ENCODE measurements around the gene ZRANB1.

DNA sequence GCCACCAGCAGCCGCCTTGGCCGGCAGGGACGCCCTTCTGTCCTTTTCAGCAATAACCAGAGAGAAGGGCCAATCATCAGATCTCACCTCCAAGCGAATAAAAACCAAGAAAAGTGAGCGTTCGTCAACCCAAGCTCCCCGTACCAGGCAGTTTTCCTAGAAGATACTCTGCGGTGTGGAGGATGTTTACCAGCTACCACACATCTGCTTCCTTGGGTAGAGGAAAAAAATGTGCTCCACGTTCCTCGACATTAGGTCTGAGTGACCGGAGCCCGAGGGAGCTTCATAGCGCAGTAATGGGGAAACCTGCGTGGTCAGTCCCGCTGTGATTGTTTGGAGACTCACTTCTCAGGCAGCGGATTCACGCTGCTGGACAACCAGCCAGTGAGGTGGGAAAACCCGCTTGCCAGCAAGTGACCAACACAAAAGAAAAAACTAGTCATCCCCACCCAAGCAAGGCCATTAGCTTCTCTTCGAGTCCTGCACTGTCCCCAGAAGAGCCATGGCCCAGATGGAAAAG is 73.0 kb downstream of the ZRANB1 start:
- TF ChIP-seq POLR2AphosphoS5 (IDR thresholded peaks at IDR 0.05) (no peak), POLR2A (IDR thresholded peaks at IDR 0.05) (no peak)
- TF ChIP-seq, protein P1, sequence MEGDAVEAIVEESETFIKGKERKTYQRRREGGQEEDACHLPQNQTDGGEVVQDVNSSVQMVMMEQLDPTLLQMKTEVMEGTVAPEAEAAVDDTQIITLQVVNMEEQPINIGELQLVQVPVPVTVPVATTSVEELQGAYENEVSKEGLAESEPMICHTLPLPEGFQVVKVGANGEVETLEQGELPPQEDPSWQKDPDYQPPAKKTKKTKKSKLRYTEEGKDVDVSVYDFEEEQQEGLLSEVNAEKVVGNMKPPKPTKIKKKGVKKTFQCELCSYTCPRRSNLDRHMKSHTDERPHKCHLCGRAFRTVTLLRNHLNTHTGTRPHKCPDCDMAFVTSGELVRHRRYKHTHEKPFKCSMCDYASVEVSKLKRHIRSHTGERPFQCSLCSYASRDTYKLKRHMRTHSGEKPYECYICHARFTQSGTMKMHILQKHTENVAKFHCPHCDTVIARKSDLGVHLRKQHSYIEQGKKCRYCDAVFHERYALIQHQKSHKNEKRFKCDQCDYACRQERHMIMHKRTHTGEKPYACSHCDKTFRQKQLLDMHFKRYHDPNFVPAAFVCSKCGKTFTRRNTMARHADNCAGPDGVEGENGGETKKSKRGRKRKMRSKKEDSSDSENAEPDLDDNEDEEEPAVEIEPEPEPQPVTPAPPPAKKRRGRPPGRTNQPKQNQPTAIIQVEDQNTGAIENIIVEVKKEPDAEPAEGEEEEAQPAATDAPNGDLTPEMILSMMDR (IDR thresholded peaks at IDR 0.05) = no peak

All from gastroesophageal sphincter (tissue), 3 donors.